GM12878 (cell line): ENCODE results near the gene MID1. TPM values are rescaled to one million over a fixed set of nuclear protein-coding genes. Genes with fewer than 3 reads are reported as not detected.

Experiments used
- ATAC-seq: fragments of 200-7000 bp; cut with Tn5 transposase; 3 replicates; pipeline ENCODE4 v1.9.1; 2020; ENCODE audit warnings: mild to moderate bottlenecking, moderate library complexity
- BruUV-seq: library from RNA; stranded (reverse); fragments of 400-500 nt; replicated peaks from 2 replicates; lab custom pipeline; 2021; lab: Mats Ljungman, UMichigan
- CTCF ChIA-PET: fragments of 300-600 bp; sonication (Branson Sonifier 250); formaldehyde crosslinking; extraction: SDS; loops from one replicate; lab custom pipeline; 2021; ENCODE audit warnings: inconsistent platforms; lab: Yijun Ruan, JAX
- POLR2A ChIA-PET: fragments of 350-600 bp; formaldehyde crosslinking; extraction: SDS; loops from one replicate; lab custom pipeline; 2021; ENCODE audit warnings: inconsistent platforms; lab: Charles Lee
- RAD21 ChIA-PET: fragments of 300-600 bp; sonication (Branson Sonifier 250); formaldehyde crosslinking; loops from one replicate; lab custom pipeline; 2023; ENCODE audit warnings: antibody characterized with exemption; ENCODE audit not compliant: unreplicated experiment; lab: Charles Lee
- SMC1A ChIA-PET: fragments of 300-600 bp; sonication (Branson Sonifier 250); formaldehyde crosslinking; loops from one replicate; lab custom pipeline; 2023; ENCODE audit not compliant: unreplicated experiment, uncharacterized antibody; lab: Charles Lee
- DNase-seq: peaks from one replicate; pipeline ENCODE4 v3.0.0-alpha.2; 2011; ENCODE audit warnings: low read depth, low spot score
- FAIRE-seq: peaks from 3 replicates; lab custom pipeline; 2011; peaks lifted over from hg19 to GRCh38; lab: Jason Lieb, UNC
- H2AFZ ChIP-seq: 2 replicates; pipeline ENCODE4 v1.6.0; 2011; ENCODE audit warnings: low read depth, low read length, control low read depth; ENCODE audit not compliant: control insufficient read depth
- H3K27ac ChIP-seq: 2 replicates; pipeline ENCODE4 v1.5.1; 2011; ENCODE audit warnings: control low read depth; ENCODE audit not compliant: control insufficient read depth, insufficient read depth
- H3K27me3 ChIP-seq, 2 experiments: replicated peaks in 1 of 2; 2 replicates each; pipeline versions ENCODE4 v1.6.0 to v1.6.1; 2011; ENCODE audit warnings: low read length in 1 of 2; ENCODE audit not compliant: control insufficient read depth in 2 of 2, insufficient read depth in 2 of 2
- H3K36me3 ChIP-seq, 2 experiments: 2 replicates each; pipeline ENCODE4 v1.5.1; 2011; ENCODE audit warnings: low read length in 1 of 2; ENCODE audit not compliant: control insufficient read depth in 2 of 2, insufficient read depth in 2 of 2
- H3K4me1 ChIP-seq: 2 replicates; pipeline ENCODE4 v1.6.1; 2011; ENCODE audit warnings: mild to moderate bottlenecking, low read length, moderate library complexity, mixed read lengths; ENCODE audit not compliant: control insufficient read depth, insufficient read depth
- H3K4me2 ChIP-seq: 2 replicates; pipeline ENCODE4 v1.6.0; 2011; ENCODE audit warnings: control low read depth; ENCODE audit not compliant: control insufficient read depth, insufficient read depth
- H3K4me3 ChIP-seq: fragments of 200-600 bp; sonication (generic); 2 replicates; pipeline ENCODE4 v1.5.1; 2016
- H3K79me2 ChIP-seq: 2 replicates; pipeline ENCODE4 v1.6.0; 2011; ENCODE audit warnings: low read length; ENCODE audit not compliant: control insufficient read depth, insufficient read depth
- H3K9ac ChIP-seq: 2 replicates; pipeline ENCODE4 v1.8.0; 2011; ENCODE audit warnings: low read length, control low read depth, mixed read lengths; ENCODE audit not compliant: control insufficient read depth, insufficient read depth
- H3K9me3 ChIP-seq: replicated peaks from 3 replicates; pipeline ENCODE4 v1.5.1; 2011; ENCODE audit warnings: mild to moderate bottlenecking, low read length; ENCODE audit not compliant: control insufficient read depth, insufficient read depth
- H4K20me1 ChIP-seq: 2 replicates; pipeline ENCODE4 v1.6.0; 2011; ENCODE audit not compliant: control insufficient read depth, insufficient read depth
- ASH2L ChIP-seq: fragments of 300-600, 200-600 bp; sonication (generic); IDR thresholded peaks from 2 replicates; pipeline ENCODE4 v1.6.1; 2017; ENCODE audit warnings: low read depth, mild to moderate bottlenecking, borderline replicate concordance
- BMI1 ChIP-seq: fragments of 450-650 bp; IDR thresholded peaks from 2 replicates; pipeline ENCODE4 v1.6.1; 2016; ENCODE audit warnings: mild to moderate bottlenecking, moderate library complexity, borderline replicate concordance
- CBX3 ChIP-seq: fragments of 200-600 bp; sonication (generic); IDR thresholded peaks from 2 replicates; pipeline ENCODE4 v1.6.1; 2016; ENCODE audit warnings: low read depth, borderline replicate concordance
- FOS ChIP-seq: IDR thresholded peaks from 3 replicates; pipeline ENCODE4 v1.6.1; 2011; ENCODE audit warnings: borderline replicate concordance; ENCODE audit not compliant: insufficient read length; ENCODE audit errors: extremely low read depth
- IRF5 ChIP-seq: fragments of 450-650 bp; IDR thresholded peaks from 2 replicates; pipeline ENCODE4 v1.6.1; 2017; ENCODE audit warnings: borderline replicate concordance
- JUNB ChIP-seq: IDR thresholded peaks from 2 replicates; pipeline ENCODE4 v1.6.1; 2016; ENCODE audit warnings: antibody characterized with exemption, mild to moderate bottlenecking
- KAT2A ChIP-seq: conservative IDR thresholded peaks from 2 replicates; pipeline ENCODE4 v1.6.1; 2011; ENCODE audit warnings: low read depth, low read length; ENCODE audit not compliant: control insufficient read depth
- NFIC ChIP-seq: IDR thresholded peaks from 2 replicates; pipeline ENCODE4 v1.6.1; 2012; ENCODE audit warnings: low read depth, mild to moderate bottlenecking, inconsistent platforms, low read length, moderate library complexity
- PML ChIP-seq: IDR thresholded peaks from 2 replicates; pipeline ENCODE4 v1.6.1; 2012; ENCODE audit warnings: low read length, inconsistent platforms
- POLR2A ChIP-seq: IDR thresholded peaks from 2 replicates; pipeline ENCODE4 v1.6.1; 2011; ENCODE audit warnings: low read depth, mild to moderate bottlenecking, low read length
- RFX5 ChIP-seq: IDR thresholded peaks from 2 replicates; pipeline ENCODE4 v1.6.1; 2011; ENCODE audit warnings: low read depth, low read length, improper control_type of control experiment
- SRF ChIP-seq, 2 experiments: IDR thresholded peaks; 2 replicates each; pipeline ENCODE4 v1.6.1; 2011; ENCODE audit warnings: low read depth in 2 of 2, low read length in 2 of 2, mild to moderate bottlenecking in 1 of 2, moderate library complexity in 1 of 2
- ZNF24 ChIP-seq: fragments of 450-650 bp; IDR thresholded peaks from 2 replicates; pipeline ENCODE4 v1.6.1; 2017; ENCODE audit warnings: antibody characterized with exemption, mild to moderate bottlenecking
- ZNF687 ChIP-seq: fragments of 450-650 bp; IDR thresholded peaks from 2 replicates; pipeline ENCODE4 v1.6.1; 2017; ENCODE audit warnings: mild to moderate bottlenecking, moderate library complexity
- ZSCAN29 ChIP-seq: fragments of 450-650 bp; IDR thresholded peaks from 2 replicates; pipeline ENCODE4 v1.6.1; 2017; ENCODE audit warnings: mild to moderate bottlenecking, moderate library complexity
- WGBS: methylation state at CpG from one replicate; pipeline ENCODE4 v1.1.6; 2016; ENCODE audit warnings: low lambda C conversion rate; ENCODE audit not compliant: insufficient replicate concordance, insufficient coverage; ENCODE audit errors: missing lambda C conversion rate; 5-methylcytosine and 5-hydroxymethylcytosine counted together
- in situ Hi-C: fragments of 300-500 bp; cut with MboI; formaldehyde crosslinking; loops from 9 replicates; pipeline ENCODE4 v1.14.3; 2018; ENCODE audit warnings: mixed read lengths
- intact Hi-C: fragments of 100-400 bp; cut with micrococcal nuclease; formaldehyde crosslinking; loops from one replicate; pipeline ENCODE4 v1.14.2; 2022; ENCODE audit not compliant: unreplicated experiment
- polyA plus RNA-seq, 11 experiments: library from polyadenylated mRNA; depleted of rRNA in 4 of 11; unstranded in 6 of 11; stranded (reverse) in 5 of 11; fragments of >200 nt; fragmentation: Nextera tagmentation in 4 of 11; fragmentation: Illumina TruSeq in 1 of 11; extraction: Ambion mirVana in 4 of 11; extraction: Trizol in 1 of 11; gene quantifications; 1 replicate in 1 of 11; 2 replicates in 10 of 11; pipeline versions ENCODE4 v1.2.1 to v1.2.3, GENCODE V29; 2011 to 2016; ENCODE audit warnings: inconsistent platforms in 2 of 11, missing spikeins in 2 of 11, low read depth in 1 of 11
- total RNA-seq, 4 experiments: library from RNA; depleted of rRNA in 3 of 4; stranded (reverse); fragments of >200 nt in 3 of 4; fragmentation: Illumina TruSeq in 1 of 4; extraction: Trizol in 1 of 4; gene quantifications; 2 replicates each; pipeline versions ENCODE4 v1.2.1 to v1.2.3, GENCODE V29; 2013 to 2021

MID1 gene
- total and polyA plus RNA-seq, 10 of the 15 experiments (the other 5 are each of a cell fraction or from before 2014, with no cell fraction given): 0.04 to 0.51 (median 0.14) TPM; not detected in 1

- Histone ChIP-seq H3K4me3 (no peak overlapping the region), H3K36me3 (no peaks in the 10 kb centered on the region), H4K20me1 (no peaks in the 10 kb centered on the region), H3K79me2 (no peaks in the 10 kb centered on the region), H3K9me3 (no peaks in the 10 kb centered on the region), H3K4me1 (no peaks in the 10 kb centered on the region), H3K27ac (no peak overlapping the region), H3K9ac (no peak overlapping the region), H3K27me3 (no peaks in the 10 kb centered on the region), H3K4me2 (no peak overlapping the region), H2AFZ (no peak overlapping the region)
- FAIRE-seq (no peak), ATAC-seq (no peak), DNase-seq (no peak)
- in situ Hi-C loops (no loop called here), intact Hi-C loops (no loop called here)
- POLR2A ChIA-PET: no interaction called here
- BruUV-seq: no TSS peak
- TF ChIP-seq NFIC (no peak), ASH2L (no peak), ZSCAN29 (no peak)
- SMC1A ChIA-PET: no interaction called here
- CTCF ChIA-PET: no interaction called here
- WGBS: 79% methylated on average over 11 of the region's 11 CpGs
- RAD21 ChIA-PET: interaction anchor here (1.0 kb wide), 1 partner anchor 376 kb away, joined by 3 read pairs; no protein-coding TSS in a partner anchor
These were observed 53.7 kb downstream of the MID1 start for GRCh38 chrX:10566716-10567097.

- FAIRE-seq: no peak
- no peak overlapping the region for H2AFZ ChIP-seq
- no peak overlapping the region for H3K4me3 ChIP-seq
- intact Hi-C loops: no loop called here
- BruUV-seq: no TSS peak
- SMC1A ChIA-PET: no interaction called here
- CTCF ChIA-PET: no interaction called here
- H4K20me1 ChIP-seq: no peaks in the 10 kb centered on the region
- no peaks in the 10 kb centered on the region for H3K79me2 ChIP-seq
- H3K27me3 ChIP-seq: no peaks in the 10 kb centered on the region
- no peak overlapping the region for H3K4me2 ChIP-seq
- 13% methylated on average over 3 of the region's 3 CpGs for WGBS
- POLR2A ChIA-PET: no interaction called here
- no peaks in the 10 kb centered on the region for H3K36me3 ChIP-seq
- no peaks in the 10 kb centered on the region for H3K9me3 ChIP-seq
- H3K27ac ChIP-seq: no peak overlapping the region
- DNase-seq: no peak
- no peaks in the 10 kb centered on the region for H3K4me1 ChIP-seq
- in situ Hi-C loops: no loop called here
- no peak for ATAC-seq
- H3K9ac ChIP-seq: no peak overlapping the region
- RAD21 ChIA-PET: no interaction called here
- TF ChIP-seq RFX5 (no peak), KAT2A (no peak), ZNF24 (no peak), POLR2A (no peak), ZNF687 (no peak), BMI1 (no peak), PML (no peak), FOS (no peak), IRF5 (no peak), JUNB (no peak), SRF (IDR thresholded peaks at IDR 0.05; ENCODE audit: low read depth in 2 of 2, low read length in 2 of 2) (no peak), CBX3 (no peak)
These were observed 55.9 kb downstream of the MID1 start for GRCh38 chrX:10564484-10564883.
